ENCODE results near the gene IFRD2. TPM values are rescaled to one million over a fixed set of nuclear protein-coding genes. Genes with fewer than 3 reads are reported as not detected.
A peak's percentile ranks its signal among the peaks of the same experiment; 100 is the strongest.
"Not testable (repeated sequence)": the region's sequence is repeated elsewhere in the genome, so short reads cannot be mapped to it uniquely, and the experiment has no call there.

Gene IFRD2
- total and polyA plus RNA-seq, 9 of the 15 experiments (the other 6 are each of a cell fraction or from before 2014, with no cell fraction given): 30.5 to 115 (median 52.8) TPM

DNA sequence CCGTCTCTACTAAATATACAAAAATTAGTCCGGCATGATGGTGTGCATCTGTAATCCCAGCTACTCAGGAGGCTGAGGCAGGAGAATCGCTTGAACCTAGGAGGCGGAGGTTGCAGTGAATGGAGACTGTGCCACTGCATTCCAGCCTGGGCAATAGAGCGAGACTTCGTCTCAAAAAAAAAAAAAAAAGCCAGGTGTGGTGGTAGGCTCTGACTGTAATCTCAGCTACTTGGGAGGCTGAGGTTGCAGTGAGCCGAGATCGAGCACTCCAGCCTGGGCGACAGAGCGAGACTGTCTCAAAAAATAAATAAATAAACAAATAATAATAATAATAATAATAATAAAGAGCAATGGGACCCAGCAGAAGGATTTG, 19.7 kb downstream of the IFRD2 start:
- ChIA-PET POLR2A (interaction anchor here (1.3 kb wide), 1 partner anchor 56 kb away, joined by 4 read pairs; the partner anchor contains the start of gene TUSC2), CTCF (ENCODE audit: low intra/inter-chr PET ratio) (interaction anchor here (0.7 to 4.1 kb wide), 7 partner anchors 12 to 279 kb away, joined by 3 to 37 read pairs (median 7); partner anchors contain the start of gene GNAT1)
- not testable (repeated sequence) for H4K20me1 ChIP-seq (replicated peaks; ENCODE audit: control insufficient read depth, insufficient read depth, low read length); H3K27me3 ChIP-seq (ENCODE audit: control insufficient read depth in 2 of 2, insufficient read depth in 2 of 2, low read length in 2 of 2); FAIRE-seq; DNase-seq (ENCODE audit: extremely low read depth in 1 of 4, low spot score in 3 of 4); H3K9me3 ChIP-seq (replicated peaks; ENCODE audit: control insufficient read depth, insufficient read depth, low read depth, low read length); ATAC-seq; H3K27ac ChIP-seq (ENCODE audit: extremely low read depth, low read depth, low read length); H3K9me1 ChIP-seq (ENCODE audit: control insufficient read depth, insufficient read depth, low read length); H3K4me3 ChIP-seq; H3K79me2 ChIP-seq (ENCODE audit: control insufficient read depth, insufficient read depth, low read length); H3K36me3 ChIP-seq (ENCODE audit: control insufficient read depth, insufficient read depth, low read length); H3K9ac ChIP-seq (ENCODE audit: insufficient read depth in 1 of 2, low read depth in 2 of 2, low read length in 2 of 2); BruUV-seq (replicated peaks)
- Histone ChIP-seq H2AFZ (ENCODE audit: low read depth, low read length) (peak overlapping the region; percentile 96), H3K4me1 (replicated peaks in 1 of 2; ENCODE audit: control insufficient read depth in 2 of 2, insufficient read depth in 2 of 2, low read length in 2 of 2) (peaks cover 4 to 64% of the 10 kb centered on the region in 2 experiments; a peak in 3 of 5 replicates), H3K4me2 (ENCODE audit: insufficient read depth, low read length) (peak overlapping the region; percentile 88; the same call in 1 of the 2 replicates)
- WGBS (ENCODE audit: insufficient coverage, low coverage, missing lambda C conversion rate): 39% methylated on average over 8 of the region's 10 CpGs
- intact Hi-C loops (cut with micrococcal nuclease) (loop anchor here (5.0 kb wide), 1 partner anchor 150 kb away; no protein-coding TSS in a partner anchor), in situ Hi-C loops (cut with MboI) (loop anchor here (5.0 kb wide), 2 partner anchors 45 to 80 kb away; partner anchors contain the start of gene GNAT1)

DNA sequence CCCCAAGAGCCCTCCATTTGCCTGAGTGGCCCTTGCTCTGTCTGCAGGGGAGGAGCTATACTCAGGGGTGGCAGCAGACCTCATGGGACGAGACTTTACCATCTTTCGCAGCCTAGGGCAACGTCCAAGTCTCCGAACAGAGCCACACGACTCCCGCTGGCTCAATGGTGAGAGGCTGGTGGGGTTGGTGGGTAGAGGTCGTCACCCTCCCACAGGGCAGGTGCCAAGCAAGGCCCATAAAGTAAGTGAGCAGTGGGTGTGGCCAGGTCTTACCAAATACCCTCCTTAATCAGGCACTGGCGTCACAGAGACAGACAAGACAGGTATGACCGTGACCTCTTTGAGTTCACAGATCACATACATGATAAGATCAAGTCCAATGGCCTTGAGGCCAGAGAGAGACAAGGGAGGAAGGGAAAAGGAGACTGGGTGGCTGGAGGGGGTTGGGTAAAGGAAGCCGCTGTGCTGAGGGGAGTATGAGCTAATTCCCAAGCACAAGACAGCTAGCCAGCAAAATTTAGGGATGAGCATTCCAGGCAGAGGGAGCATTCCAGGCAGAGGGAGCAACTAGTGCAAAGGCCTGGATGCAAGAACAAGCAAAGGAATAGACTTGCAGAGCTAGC, 20.8 kb downstream of the IFRD2 start:
- no peak for FAIRE-seq
- no TSS peak for BruUV-seq (replicated peaks)
- H3K4me2 ChIP-seq (ENCODE audit: insufficient read depth, low read length): no peak overlapping the region
- ChIA-PET CTCF (ENCODE audit: low intra/inter-chr PET ratio) (interaction anchor here (1.2 to 4.1 kb wide), 2 partner anchors 44 to 77 kb away, joined by 4 to 37 read pairs; no protein-coding TSS in a partner anchor), POLR2A (interaction anchor here (0.6 to 1.3 kb wide), 4 partner anchors 28 to 95 kb away, joined by 3 to 4 read pairs (median 4); partner anchors contain the start of genes GNAI2 and TUSC2)
- H3K79me2 ChIP-seq (ENCODE audit: control insufficient read depth, insufficient read depth, low read length): no peaks in the 10 kb centered on the region
- H3K9me3 ChIP-seq (replicated peaks; ENCODE audit: control insufficient read depth, insufficient read depth, low read depth, low read length): no peaks in the 10 kb centered on the region
- H3K27ac ChIP-seq (ENCODE audit: extremely low read depth, low read depth, low read length): no peak overlapping the region
- H3K9me1 ChIP-seq (ENCODE audit: control insufficient read depth, insufficient read depth, low read length): no peaks in the 10 kb centered on the region
- H3K4me3 ChIP-seq: no peak overlapping the region
- DNase-seq (ENCODE audit: extremely low read depth in 1 of 4, low spot score in 3 of 4): no peak
- peak overlapping the region in 1 of 2 experiments; percentile 48; a peak in 1 of 4 replicates for H3K9ac ChIP-seq (ENCODE audit: insufficient read depth in 1 of 2, low read depth in 2 of 2, low read length in 2 of 2)
- intact Hi-C loops (cut with micrococcal nuclease) (loop anchor here (5.0 kb wide), 1 partner anchor 149 kb away; no protein-coding TSS in a partner anchor), in situ Hi-C loops (cut with MboI) (loop anchor here (5.0 kb wide), 2 partner anchors 44 to 79 kb away; partner anchors contain the start of gene GNAT1)
- H3K4me1 ChIP-seq (replicated peaks in 1 of 2; ENCODE audit: control insufficient read depth in 2 of 2, insufficient read depth in 2 of 2, low read length in 2 of 2): peaks cover 4 to 72% of the 10 kb centered on the region in 2 experiments; a peak in 3 of 5 replicates
- WGBS (ENCODE audit: insufficient coverage, low coverage, missing lambda C conversion rate): 27% methylated on average over 6 of the region's 10 CpGs
- H2AFZ ChIP-seq (ENCODE audit: low read depth, low read length): 0 out of 2 replicates have a peak overlapping the region, but pooled peaks have one; percentile 31
- no peaks in the 10 kb centered on the region; the same call in 1 of the 2 replicates for H4K20me1 ChIP-seq (replicated peaks; ENCODE audit: control insufficient read depth, insufficient read depth, low read length)
- no peak for ATAC-seq
- H3K27me3 ChIP-seq (ENCODE audit: control insufficient read depth in 2 of 2, insufficient read depth in 2 of 2, low read length in 2 of 2): no peaks in the 10 kb centered on the region
- H3K36me3 ChIP-seq (ENCODE audit: control insufficient read depth, insufficient read depth, low read length): no peaks in the 10 kb centered on the region
- TF ChIP-seq EP300 (IDR thresholded peaks at IDR 0.05; ENCODE audit: low read length) (peak; percentile 16; the same call in 1 of the 2 replicates), CAMTA2 (CRISPR knock-in tag; conservative IDR thresholded peaks at IDR 0.05) (no peak), ELF1 (tag; IDR thresholded peaks at IDR 0.05) (no peak), EZH2 (IDR thresholded peaks at IDR 0.05; ENCODE audit: borderline replicate concordance, low read depth, low read length) (no peak), NR2C2 (CRISPR knock-in tag; IDR thresholded peaks at IDR 0.05) (no peak), NR2C2 (tag; IDR thresholded peaks at IDR 0.05) (peak; percentile 24; the same call in 1 of the 2 replicates), SAP30 (IDR thresholded peaks at IDR 0.05; ENCODE audit: borderline replicate concordance, insufficient read depth, low read depth, low read length, poor library complexity, severe bottlenecking) (no peak), TCF3 (CRISPR knock-in tag; IDR thresholded peaks at IDR 0.05) (no peak), MEF2A (IDR thresholded peaks at IDR 0.05; ENCODE audit: control insufficient read depth, low read depth, low read length) (no peak), ZFP1 (CRISPR knock-in tag; IDR thresholded peaks at IDR 0.05) (no peak), CTBP1 (IDR thresholded peaks at IDR 0.05; ENCODE audit: borderline replicate concordance) (peak; percentile 23; the same call in 1 of the 2 replicates), ZNF695 (CRISPR knock-in tag; IDR thresholded peaks at IDR 0.05) (no peak), CREBBP (IDR thresholded peaks at IDR 0.05; ENCODE audit: low read depth, low read length) (no peak)
- TF ChIP-seq, protein P1, sequence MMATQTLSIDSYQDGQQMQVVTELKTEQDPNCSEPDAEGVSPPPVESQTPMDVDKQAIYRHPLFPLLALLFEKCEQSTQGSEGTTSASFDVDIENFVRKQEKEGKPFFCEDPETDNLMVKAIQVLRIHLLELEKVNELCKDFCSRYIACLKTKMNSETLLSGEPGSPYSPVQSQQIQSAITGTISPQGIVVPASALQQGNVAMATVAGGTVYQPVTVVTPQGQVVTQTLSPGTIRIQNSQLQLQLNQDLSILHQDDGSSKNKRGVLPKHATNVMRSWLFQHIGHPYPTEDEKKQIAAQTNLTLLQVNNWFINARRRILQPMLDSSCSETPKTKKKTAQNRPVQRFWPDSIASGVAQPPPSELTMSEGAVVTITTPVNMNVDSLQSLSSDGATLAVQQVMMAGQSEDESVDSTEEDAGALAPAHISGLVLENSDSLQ (IDR thresholded peaks at IDR 0.05): no peak
